GM19351 (cell line): ENCODE data around the gene OR52K1.
"Not testable (repeated sequence)": the region's sequence is repeated elsewhere in the genome, so short reads cannot be mapped to it uniquely, and the experiment has no call there.

Experiments
- ATAC-seq: cut with Tn5 transposase; IDR thresholded peaks from one replicate; pipeline ENCODE4 v1.9.1; 2021; ENCODE audit warnings: mild to moderate bottlenecking, moderate library complexity; ENCODE audit not compliant: unreplicated experiment

Gene OR52K1

GRCh38 chr11:4491405-4491804 is 9.0 kb downstream of the OR52K1 start:
- ATAC-seq, result not testable (repeated sequence)

DNA sequence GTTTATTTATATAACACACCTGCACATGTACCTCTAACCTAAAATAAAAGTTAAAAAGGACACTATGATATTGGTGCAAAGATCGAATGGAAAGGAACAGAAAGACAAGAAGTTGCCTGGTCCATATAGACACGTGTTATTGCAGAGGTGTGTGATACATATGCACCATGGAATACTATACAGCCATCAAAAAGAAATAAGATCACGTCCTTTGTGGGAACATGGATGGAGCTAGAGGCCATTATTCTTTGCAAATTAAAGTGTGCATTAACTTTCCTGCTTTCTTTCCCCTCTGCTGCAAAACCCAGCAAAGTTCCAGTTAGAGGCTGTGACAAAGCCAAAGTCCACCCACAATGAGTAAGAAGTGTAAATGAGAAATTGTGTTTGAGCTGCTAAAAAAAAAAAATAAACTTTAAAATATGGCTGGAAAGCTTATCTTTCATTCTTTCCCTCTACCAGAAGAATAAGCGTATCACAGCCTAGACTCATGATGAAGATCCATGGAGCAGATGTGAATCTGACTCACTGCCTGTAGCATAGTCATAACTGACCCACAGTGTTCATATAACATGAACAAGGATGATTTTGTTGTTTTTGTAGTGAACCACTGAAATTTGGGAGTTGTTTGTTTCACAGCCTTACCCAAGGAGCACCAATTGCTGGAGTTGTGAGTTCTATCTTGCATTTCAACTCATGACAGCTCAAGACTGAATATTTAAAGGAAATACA is 9.6 kb downstream of the OR52K1 start:
- ATAC-seq, result no peak

DNA sequence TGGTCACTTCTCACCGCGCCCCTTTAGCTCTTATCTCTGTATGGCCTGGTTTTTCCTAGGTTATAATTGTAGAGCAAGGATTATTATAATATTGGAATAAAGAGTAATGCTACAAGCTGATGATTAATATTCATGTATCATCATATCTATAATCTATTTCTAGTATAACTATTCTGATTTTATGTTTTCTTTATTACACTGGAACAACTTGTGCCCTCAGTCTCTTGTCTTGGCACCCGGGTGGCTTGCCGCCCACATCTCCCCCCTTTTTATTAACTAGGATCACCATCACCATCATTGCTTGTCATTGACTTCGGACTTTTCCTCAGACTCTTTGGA is 11.0 kb downstream of the OR52K1 start:
- ATAC-seq, result no peak

DNA sequence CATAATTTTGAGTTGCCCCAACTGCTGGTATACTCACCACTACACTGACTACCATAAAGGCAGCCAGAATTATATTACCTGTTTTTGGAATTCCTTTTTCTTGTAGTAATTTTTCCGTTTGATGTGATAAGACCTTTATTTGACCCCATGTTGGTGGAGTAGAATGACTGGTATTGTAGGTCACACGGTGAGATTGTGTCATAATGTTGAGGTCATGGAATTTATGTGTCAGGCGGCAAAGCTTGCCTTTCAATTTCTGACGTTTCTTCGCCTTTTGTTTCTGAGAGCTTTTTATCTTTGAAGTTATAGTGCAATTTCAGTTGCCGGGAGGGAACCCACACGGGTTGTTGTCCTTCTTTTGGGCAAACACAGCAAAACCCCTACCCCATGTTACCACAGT is 13.0 kb downstream of the OR52K1 start:
- no peak for ATAC-seq

- ATAC-seq, result no peak
Measured at GRCh38 chr11:4495986-4496385, 13.5 kb downstream of the OR52K1 start.

DNA sequence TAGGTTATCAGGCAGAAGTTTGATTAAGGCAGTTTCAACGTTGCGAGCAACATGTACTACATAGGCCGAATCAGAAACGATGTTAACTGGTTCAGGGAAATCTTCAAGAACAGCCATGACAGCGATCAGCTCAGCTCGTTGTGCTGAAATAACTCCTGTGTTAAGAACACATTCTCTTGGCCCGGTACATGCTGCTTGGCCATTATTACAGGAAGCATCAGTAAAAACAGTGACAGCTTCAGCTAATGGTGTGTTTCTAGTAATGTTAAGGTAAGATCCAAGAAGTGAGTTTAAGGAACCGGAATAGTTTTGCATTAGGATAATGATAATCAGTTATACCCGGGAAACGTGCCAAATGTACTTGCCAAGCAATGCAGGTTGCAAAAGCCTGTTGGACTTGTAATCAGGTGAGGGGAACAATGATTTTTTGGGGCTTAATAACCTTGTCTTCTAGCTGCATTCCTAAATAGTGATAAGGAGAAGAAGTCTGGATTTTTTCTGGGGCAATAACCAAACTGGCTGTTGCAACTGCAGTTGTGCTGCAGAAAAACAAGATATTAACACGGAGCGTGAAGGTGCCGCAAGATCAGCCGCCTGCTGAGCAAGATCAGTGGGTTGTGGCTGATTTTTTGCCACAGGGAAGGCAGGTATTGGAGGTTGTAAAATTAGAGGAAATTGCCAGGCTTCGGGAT is 14.3 kb downstream of the OR52K1 start:
- no peak for ATAC-seq

DNA sequence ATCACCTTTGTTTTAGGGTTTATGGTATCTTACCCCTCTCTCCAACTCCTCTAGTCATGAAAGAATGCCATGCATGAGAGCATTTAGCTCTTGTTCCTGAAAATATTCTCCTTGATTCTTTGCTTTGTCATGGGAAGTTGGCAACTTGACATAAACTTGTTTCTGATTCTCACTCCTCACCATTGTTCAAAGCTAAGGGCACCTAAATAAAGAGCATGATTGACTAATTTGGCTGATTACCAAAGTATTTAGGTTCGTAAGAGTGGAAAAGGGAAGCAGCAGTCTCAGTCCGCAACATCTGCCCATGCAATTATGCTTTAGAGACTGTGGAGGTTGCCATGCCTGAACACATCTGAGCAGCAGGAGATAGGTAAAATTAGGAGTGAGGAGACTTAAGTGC is 26.4 kb downstream of the OR52K1 start:
- ATAC-seq, result no peak

- no peak for ATAC-seq
Measured at GRCh38 chr11:4511282-4512245, 29.1 kb downstream of the OR52K1 start.

DNA sequence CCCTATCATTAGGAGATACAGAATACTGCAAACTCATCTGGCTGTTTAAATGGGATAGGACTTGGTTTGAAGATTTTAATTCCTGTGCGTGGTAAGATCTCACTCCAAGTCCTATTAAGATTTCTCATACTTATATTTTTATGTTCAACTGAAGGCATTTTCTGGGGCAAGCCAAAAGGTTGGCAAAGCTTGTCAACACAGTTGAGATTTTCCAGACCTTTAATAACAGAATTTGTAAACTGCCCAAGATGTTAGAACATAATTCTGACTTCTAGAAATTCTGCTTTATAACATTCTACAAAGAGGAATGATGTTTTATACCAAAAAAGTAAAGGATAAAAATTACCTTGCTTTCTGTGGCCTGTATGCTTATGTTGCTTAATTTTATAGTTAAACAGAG is 31.8 kb downstream of the OR52K1 start:
- no peak for ATAC-seq

DNA sequence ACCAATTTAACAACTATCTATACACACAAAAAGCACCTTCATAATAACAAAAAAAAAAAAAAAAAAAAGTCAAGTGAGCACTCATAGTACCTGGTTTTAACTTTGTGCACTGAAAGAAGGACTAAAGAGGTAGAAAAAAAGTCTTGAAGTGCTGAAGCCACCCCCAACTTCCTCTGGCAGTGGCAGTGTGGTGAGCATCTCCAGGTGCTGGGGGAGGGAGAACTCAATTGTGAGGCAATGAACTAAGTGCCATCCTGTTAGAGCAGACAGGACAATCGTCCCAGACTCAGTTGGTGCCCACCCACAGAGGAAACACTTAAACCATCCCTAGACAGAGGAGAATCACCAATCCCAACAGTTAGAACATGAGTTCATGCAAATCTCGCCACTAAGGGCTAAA is 39.9 kb downstream of the OR52K1 start:
- no peak for ATAC-seq

GRCh38 chr11:4522752-4523151 is 40.3 kb downstream of the OR52K1 start:
- ATAC-seq, result no peak

DNA sequence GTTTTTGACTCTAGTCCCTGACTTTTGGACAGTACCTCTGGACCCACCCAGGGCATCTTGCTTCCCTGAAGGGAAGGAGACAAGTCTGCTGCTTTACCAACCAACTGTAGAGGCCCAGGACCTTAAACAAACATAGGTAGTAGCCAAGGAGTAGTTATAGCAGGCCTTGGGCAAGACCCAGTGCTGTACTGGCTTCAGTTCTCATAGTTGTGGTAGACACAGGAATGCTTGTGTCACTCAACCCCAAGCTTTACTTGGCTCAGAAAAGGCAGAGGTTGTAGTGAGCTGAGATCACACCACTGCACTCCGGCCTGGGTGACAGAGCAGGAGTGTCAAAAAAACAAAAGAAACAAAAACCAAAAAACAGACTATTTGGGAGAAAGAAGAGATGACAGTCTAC is 41.2 kb downstream of the OR52K1 start:
- ATAC-seq, result no peak

- no peak for ATAC-seq
Measured at GRCh38 chr11:4527926-4528325, 45.5 kb downstream of the OR52K1 start.

DNA sequence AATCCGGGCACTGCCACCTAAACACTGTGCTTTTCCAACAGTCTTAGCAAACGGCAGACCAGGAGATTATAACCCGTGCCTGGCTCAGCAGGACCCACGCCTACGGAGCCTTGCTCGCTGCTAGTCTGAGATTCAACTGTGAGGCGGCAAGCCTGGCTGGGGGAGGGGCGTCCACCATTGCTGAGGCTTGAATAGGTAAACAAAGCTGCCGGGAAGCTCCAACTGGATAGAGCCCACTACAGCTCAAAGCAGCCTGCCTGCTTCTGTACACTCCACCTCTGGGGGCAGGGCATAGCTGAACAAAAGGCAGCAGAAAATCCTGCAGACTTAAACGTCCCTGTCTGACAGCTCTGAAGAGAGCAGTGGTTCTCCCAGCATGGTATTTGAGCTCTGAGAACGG is 49.2 kb downstream of the OR52K1 start:
- ATAC-seq, result not testable (repeated sequence)

DNA sequence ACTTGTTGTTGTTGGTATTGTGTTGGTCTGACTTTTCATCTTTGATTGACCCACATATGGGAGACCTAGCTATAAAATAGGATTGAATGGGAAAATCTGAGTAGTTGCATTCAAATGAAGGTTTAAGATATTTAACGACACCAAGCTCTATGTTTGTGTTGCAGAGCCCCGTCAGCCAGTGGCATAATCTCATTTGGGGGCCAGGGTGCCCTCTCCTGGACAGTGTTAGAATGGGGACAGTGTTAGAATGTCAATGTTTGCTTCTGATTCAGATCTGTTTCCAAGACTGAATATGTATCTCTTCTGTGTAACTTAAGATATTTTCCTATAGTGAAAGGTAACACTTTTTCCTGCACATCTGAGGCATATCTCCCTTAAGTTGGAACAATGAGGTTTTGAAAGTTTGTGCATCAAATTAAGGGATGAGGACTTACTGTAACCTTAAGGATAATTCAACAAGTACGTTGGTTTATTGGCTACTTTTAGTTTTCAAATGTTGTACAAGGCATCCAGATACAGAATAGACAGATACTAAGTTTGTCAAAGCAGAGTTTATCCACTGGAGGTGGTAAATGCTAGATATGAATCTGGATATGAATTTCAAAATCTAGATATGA is 57.3 kb downstream of the OR52K1 start:
- peak; percentile 91 for ATAC-seq

DNA sequence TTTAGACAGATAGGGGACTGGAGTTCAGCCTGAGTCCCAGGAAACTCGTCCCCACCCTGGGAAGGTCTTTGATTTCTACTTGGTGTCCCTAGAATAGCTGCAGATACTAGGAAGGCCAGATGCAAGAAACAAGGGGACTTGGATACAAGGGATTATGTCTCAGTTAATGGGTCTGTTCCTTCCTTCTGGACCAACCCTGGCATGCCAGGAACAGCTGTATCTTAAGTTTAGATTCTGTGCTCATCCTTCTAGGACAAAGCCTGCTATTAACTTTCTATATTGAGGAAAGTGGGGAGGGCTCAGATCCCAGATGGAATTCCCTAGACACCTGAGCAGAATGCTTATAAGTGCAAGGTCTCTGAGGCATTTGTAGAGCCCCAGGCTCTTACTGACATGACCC is 58.6 kb downstream of the OR52K1 start:
- no peak for ATAC-seq
